Tibial nerve (tissue), 4 donors: ENCODE measurements around the gene GGA3. TPM values are rescaled to one million over a fixed set of nuclear protein-coding genes. Genes with fewer than 3 reads are reported as not detected.
"Not testable (repeated sequence)": the region's sequence is repeated elsewhere in the genome, so short reads cannot be mapped to it uniquely, and the experiment has no call there.

Experiments
- DNase-seq, 2 donors: peaks; one replicate each; pipeline ENCODE4 v3.0.0-alpha.2; 2019; ENCODE audit warnings: low spot score in 2 of 2
- H3K27ac ChIP-seq, 4 donors: fragments of 200-600 bp; sonication (generic) in 3 of 4; one replicate each; pipeline ENCODE4 v1.5.1; 2017 to 2019; ENCODE audit warnings: mild to moderate bottlenecking in 1 of 4
- H3K27me3 ChIP-seq, 2 donors: fragments of 200-600 bp; sonication (generic) in 1 of 2; one replicate each; pipeline versions ENCODE4 v1.5.1 to v1.6.0; 2017 to 2019
- H3K36me3 ChIP-seq, 3 donors: fragments of 200-600 bp; sonication (generic); one replicate each; pipeline ENCODE4 v1.5.1; 2018 to 2019
- H3K4me1 ChIP-seq, 4 donors: fragments of 200-600 bp; sonication (generic) in 3 of 4; one replicate each; pipeline ENCODE4 v1.5.1; 2017 to 2019
- H3K4me3 ChIP-seq, 4 donors: fragments of 200-600 bp; sonication (generic) in 3 of 4; one replicate each; pipeline ENCODE4 v1.5.1; 2017 to 2019; ENCODE audit warnings: mild to moderate bottlenecking in 1 of 4, moderate library complexity in 1 of 4
- H3K9me3 ChIP-seq, 4 donors: fragments of 200-600 bp; sonication (generic) in 3 of 4; one replicate each; pipeline ENCODE4 v1.5.1; 2017 to 2019
- EP300 ChIP-seq, 2 donors: sonication (generic); formaldehyde crosslinking; IDR thresholded peaks; one replicate each; pipeline ENCODE4 v1.6.1; 2017; ENCODE audit warnings: antibody characterized with exemption in 2 of 2, mild to moderate bottlenecking in 1 of 2
- POLR2A ChIP-seq, 2 donors: fragments of 450-650 bp; IDR thresholded peaks; one replicate each; pipeline ENCODE4 v1.6.1; 2017; ENCODE audit warnings: antibody characterized with exemption in 2 of 2, mild to moderate bottlenecking in 2 of 2, moderate library complexity in 2 of 2
- WGBS, 2 donors: methylation state at CpG; one replicate each; pipeline ENCODE4 v1.1.5; 2018; 5-methylcytosine and 5-hydroxymethylcytosine counted together
- total RNA-seq, 4 donors: library from RNA; depleted of rRNA; stranded (reverse); fragments of >200 nt; gene quantifications; one replicate each; pipeline ENCODE4 v1.1.0, GENCODE V29; 2016
- TF ChIP-seq, protein P1 (sequence below), 5 experiments: fragments of 200-600 bp in 3 of 5; fragments of 450-650 bp in 2 of 5; sonication (generic) in 3 of 5; IDR thresholded peaks; one replicate each; pipeline ENCODE4 v1.5.1; 2016 to 2019; ENCODE audit warnings: antibody characterized with exemption in 5 of 5, mild to moderate bottlenecking in 3 of 5, moderate library complexity in 2 of 5

The GGA3 gene
- total RNA-seq, 4 donors from 2014 or later, result 45.5 to 66.0 (median 56.6) TPM

DNA sequence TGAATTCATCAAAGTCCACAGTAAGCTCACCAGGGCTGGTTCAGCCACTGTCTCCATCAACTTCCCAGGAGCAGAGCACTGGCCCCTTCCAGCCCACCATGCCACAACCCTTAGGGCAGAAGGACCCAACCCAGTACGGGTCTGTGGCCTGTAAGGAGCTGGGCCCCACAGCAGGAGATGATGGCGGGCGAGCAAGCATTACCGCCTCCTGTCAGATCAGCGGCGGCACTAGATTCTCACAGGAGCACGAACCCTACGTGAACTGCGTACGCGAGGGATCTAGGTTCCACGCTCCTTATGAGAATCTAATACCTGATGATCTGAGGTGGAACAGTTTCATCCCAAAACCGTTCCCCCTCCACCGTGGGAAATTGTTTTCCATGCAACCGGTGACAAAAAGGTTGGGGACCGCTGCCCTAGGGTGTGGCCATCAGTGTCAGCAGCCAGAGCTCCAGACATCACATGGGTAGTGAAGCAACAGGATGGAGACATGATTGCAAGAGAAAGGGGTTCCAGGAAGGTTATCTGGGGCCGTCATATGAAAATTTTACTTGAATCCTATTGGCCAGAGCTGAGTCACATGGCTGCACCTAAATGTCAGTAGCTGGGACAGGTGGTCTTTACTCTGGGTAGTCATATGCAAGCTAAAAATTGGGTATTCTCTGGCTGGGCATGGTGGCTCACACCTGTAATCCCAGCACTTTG lies 40.2 kb upstream of the GGA3 start:
- DNase-seq, result no peak
- H3K36me3 ChIP-seq, result no peaks in the 10 kb centered on the region
- no peak overlapping the region for H3K4me3 ChIP-seq
- WGBS, 2 donors, result 83 to 86% methylated on average over 16 to 17 of the region's 17 CpGs
- TF ChIP-seq EP300 (IDR thresholded peaks at IDR 0.05) (peak in 1 of 2 donors; percentile 7), POLR2A (IDR thresholded peaks at IDR 0.05) (no peak)
- TF ChIP-seq, protein P1, sequence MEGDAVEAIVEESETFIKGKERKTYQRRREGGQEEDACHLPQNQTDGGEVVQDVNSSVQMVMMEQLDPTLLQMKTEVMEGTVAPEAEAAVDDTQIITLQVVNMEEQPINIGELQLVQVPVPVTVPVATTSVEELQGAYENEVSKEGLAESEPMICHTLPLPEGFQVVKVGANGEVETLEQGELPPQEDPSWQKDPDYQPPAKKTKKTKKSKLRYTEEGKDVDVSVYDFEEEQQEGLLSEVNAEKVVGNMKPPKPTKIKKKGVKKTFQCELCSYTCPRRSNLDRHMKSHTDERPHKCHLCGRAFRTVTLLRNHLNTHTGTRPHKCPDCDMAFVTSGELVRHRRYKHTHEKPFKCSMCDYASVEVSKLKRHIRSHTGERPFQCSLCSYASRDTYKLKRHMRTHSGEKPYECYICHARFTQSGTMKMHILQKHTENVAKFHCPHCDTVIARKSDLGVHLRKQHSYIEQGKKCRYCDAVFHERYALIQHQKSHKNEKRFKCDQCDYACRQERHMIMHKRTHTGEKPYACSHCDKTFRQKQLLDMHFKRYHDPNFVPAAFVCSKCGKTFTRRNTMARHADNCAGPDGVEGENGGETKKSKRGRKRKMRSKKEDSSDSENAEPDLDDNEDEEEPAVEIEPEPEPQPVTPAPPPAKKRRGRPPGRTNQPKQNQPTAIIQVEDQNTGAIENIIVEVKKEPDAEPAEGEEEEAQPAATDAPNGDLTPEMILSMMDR (IDR thresholded peaks at IDR 0.05), result no peak
- H3K9me3 ChIP-seq, result no peaks in the 10 kb centered on the region
- H3K27me3 ChIP-seq, result no peaks in the 10 kb centered on the region
- H3K4me1 ChIP-seq, result no peaks in the 10 kb centered on the region
- H3K27ac ChIP-seq, result no peak overlapping the region

DNA sequence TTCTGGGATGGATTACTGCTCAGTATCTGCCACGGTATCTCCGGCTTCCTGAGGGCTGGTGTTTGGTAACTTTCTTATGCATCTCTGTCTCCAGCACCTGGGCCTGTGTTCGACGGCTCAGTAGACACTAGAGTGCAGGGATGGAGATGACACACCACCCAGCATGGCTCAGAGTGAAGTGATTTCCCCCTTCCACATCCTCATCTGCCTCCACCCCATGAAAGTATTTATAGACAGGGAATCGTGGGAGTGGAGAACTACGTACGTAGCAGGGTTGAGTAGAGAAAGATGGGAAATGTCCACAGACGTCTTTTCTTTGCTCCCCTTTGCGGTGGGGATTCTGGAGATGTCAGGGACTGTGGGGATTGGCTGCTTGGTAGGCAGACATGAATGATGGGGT lies 39.6 kb upstream of the GGA3 start:
- no peaks in the 10 kb centered on the region for H3K9me3 ChIP-seq
- H3K4me1 ChIP-seq, result no peaks in the 10 kb centered on the region
- H3K36me3 ChIP-seq, result no peaks in the 10 kb centered on the region
- no peak overlapping the region for H3K27ac ChIP-seq
- H3K4me3 ChIP-seq, result no peak overlapping the region
- no peak for TF ChIP-seq EP300 (IDR thresholded peaks at IDR 0.05)
- no peak for TF ChIP-seq POLR2A (IDR thresholded peaks at IDR 0.05)
- DNase-seq, result no peak
- H3K27me3 ChIP-seq, result no peaks in the 10 kb centered on the region
- WGBS, 2 donors, result 71 to 74% methylated on average over 9 of the region's 9 CpGs

DNA sequence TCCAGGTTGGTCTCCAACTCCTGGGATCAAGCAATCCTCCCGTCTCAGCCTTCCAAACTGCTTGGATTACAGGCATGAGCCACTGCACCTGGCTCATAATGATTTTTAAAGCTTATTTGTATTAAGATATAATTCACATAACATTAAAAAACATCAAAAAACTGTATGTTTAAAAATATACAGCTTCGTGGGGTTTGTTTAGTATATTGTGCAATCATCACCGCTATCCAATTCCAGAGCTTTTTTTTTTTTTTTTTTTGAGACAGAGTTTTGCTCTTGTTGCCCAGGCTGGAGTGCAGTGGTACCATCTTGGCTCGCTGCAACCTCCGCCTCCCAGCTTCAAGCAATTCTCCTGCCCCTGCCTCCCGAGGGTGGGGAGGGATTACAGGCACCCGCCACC lies 38.9 kb upstream of the GGA3 start:
- no peaks in the 10 kb centered on the region for H3K4me1 ChIP-seq

DNA sequence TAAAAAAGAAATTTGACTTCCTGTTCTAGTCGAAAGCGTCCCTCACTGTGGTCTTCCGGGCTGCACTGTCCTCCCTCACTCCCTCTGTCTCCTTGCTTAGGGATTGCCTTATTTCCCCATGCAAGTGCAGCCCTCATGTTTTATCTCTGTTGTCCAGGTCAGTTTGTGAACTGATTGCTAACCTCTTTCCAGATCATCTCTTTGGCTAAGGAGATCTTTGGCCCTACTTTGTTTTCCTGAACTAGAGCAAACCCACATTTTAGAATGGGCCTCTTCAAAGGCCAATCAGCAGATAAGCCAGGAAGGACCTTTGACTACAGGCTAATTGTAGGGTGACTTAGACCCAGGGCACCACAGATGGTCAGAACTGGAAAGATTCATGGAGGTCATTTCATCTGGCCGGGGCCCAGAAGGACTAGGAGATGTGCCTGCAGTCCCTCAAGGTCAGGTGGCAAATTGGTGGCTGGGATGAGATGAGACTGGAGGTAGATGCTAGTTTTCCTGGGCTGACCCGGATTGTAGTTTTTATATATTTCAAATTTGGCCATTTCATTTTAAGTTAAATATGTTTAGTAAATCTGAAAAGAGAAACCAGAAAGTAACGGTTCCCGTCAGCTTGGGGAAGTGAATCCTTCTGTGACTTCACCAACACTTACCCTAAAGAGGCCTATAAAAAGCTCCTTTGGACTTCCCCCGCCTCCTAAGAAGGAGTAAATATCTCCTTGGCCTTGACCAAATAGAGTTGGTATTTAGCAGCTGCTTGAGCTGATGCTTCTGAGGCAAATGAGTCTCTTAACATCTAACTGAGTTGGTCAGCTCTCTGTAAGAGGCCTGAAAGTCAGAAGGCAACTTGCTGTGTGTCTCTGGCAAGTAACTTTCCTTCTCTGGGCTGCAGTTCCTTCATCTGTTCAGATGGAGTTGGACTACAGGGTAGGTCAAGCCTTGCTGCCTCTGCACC lies 34.1 kb upstream of the GGA3 start:
- DNase-seq, result no peak
- Histone ChIP-seq H3K4me1 (no peaks in the 10 kb centered on the region), H3K9me3 (no peaks in the 10 kb centered on the region), H3K4me3 (no peak overlapping the region), H3K27ac (peak overlapping the region in 3 of 4 donors; percentile 70 to 73 (median 71)), H3K36me3 (no peaks in the 10 kb centered on the region), H3K27me3 (no peaks in the 10 kb centered on the region)
- 78 to 85% methylated on average over 8 of the region's 8 CpGs for WGBS, 2 donors
- peak in 1 of 2 donors; percentile 8 for TF ChIP-seq EP300 (IDR thresholded peaks at IDR 0.05)
- TF ChIP-seq POLR2A (IDR thresholded peaks at IDR 0.05), result no peak

More for the DNA sequence above, 38.9 kb upstream of the GGA3 start:
- TF ChIP-seq EP300 (IDR thresholded peaks at IDR 0.05), result no peak
- TF ChIP-seq, protein P1 (IDR thresholded peaks at IDR 0.05), result no peak
- TF ChIP-seq POLR2A (IDR thresholded peaks at IDR 0.05), result no peak
- 77 to 82% methylated on average over 7 of the region's 7 CpGs for WGBS, 2 donors
- H3K36me3 ChIP-seq, result no peaks in the 10 kb centered on the region
- H3K27me3 ChIP-seq, result no peaks in the 10 kb centered on the region
- H3K27ac ChIP-seq, result no peak overlapping the region
- H3K4me3 ChIP-seq, result no peak overlapping the region
- H3K9me3 ChIP-seq, result no peaks in the 10 kb centered on the region
- no peak for DNase-seq

DNA sequence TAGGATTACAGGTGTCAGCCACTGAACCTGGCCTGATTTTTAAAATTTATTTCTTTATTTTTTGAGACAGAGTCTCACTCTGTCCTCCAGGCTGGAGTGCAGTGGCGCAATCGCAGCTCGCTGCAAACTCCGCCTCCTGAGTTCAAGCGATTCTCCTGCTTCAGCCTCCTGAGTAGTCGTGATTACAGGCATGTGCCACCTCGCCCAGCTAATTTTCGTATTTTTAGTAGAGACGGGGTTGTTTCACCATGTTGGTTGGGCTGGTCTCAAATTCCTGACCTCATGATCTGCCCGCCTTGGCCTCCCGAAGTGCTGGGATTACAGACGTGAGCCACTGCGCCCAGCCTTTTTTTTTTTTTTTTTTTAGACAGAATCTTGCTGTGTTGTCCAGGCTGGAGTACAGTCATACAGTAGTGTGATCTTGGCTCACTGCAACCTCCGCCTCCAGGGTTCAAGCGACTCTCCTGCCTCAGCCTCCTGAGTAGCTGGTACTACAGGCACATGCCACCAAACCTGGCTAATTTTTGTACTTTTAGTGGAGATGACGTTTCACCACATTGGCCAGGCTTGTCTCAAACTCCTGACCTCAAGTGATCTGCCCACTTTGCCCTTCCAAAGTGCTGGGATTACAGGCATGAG lies 31.5 kb upstream of the GGA3 start:
- DNase-seq, H3K36me3 ChIP-seq, H3K4me3 ChIP-seq, H3K27me3 ChIP-seq, H3K4me1 ChIP-seq, H3K9me3 ChIP-seq: not testable (repeated sequence)
- WGBS, 2 donors, result 59 to 64% methylated on average over 16 of the region's 16 CpGs
- peak overlapping the region in 2 of 4 donors; percentile 15 to 41 for H3K27ac ChIP-seq

DNA sequence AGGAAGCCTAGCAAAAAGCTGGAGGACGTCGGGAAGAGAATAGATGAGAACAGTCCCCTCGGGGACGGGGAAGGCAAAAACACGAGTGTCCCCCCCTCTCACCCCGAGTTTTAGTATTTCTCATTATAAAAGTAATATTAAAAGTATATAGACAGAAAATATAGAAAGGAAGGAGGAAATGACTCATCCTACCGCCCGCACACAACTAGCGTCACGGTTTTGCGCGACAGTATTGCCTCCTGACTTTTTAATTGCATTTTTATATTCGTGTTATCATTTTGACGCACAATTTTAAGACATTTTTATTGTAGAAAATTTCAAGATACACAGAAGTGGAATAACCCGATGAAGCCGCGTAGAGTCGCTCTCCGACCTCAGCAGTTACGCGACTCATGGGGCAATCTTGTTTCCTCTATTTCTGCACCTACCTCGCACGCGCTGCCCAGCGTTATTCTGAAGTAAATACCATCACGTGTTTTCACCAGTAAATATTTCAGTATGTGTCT lies 28.5 kb upstream of the GGA3 start:
- Histone ChIP-seq H3K4me1 (peaks cover 0 to 14% (median 4%) of the 10 kb centered on the region in 4 donors), H3K36me3 (peaks cover 0 to 19% (median 0%) of the 10 kb centered on the region in 3 donors), H3K27ac (peak overlapping the region; percentile 56 to 95 (median 93)), H3K4me3 (peak overlapping the region; percentile 66 to 83 (median 72)), H3K9me3 (no peaks in the 10 kb centered on the region), H3K27me3 (no peaks in the 10 kb centered on the region)
- no peak for TF ChIP-seq EP300 (IDR thresholded peaks at IDR 0.05)
- TF ChIP-seq, protein P1 (IDR thresholded peaks at IDR 0.05), result peak in 3 of 5 experiments; percentile 3 to 20 (median 17)
- peak; percentile 54 to 58 for DNase-seq
- WGBS, 2 donors, result 1% methylated on average over 26 of the region's 26 CpGs
